Glutamatergic neuron (in vitro differentiated cells): Measurements from ENCODE around the gene KIRREL3. TPM values are rescaled to one million over a fixed set of nuclear protein-coding genes. Genes with fewer than 3 reads are reported as not detected.

Source experiments
- DNase-seq: peaks from one replicate; pipeline ENCODE4 v3.0.0; 2022
- H3K27ac Mint-ChIP-seq: one replicate; pipeline ENCODE4 v1.8.0; 2020; ENCODE audit warnings: mild to moderate bottlenecking, mixed read lengths, inconsistent platforms; ENCODE audit not compliant: unreplicated experiment
- H3K27me3 Mint-ChIP-seq: one replicate; pipeline ENCODE4 v1.8.0; 2020; ENCODE audit warnings: mild to moderate bottlenecking, moderate library complexity, mixed read lengths, inconsistent platforms; ENCODE audit not compliant: unreplicated experiment
- H3K36me3 Mint-ChIP-seq: one replicate; pipeline ENCODE4 v1.8.0; 2020; ENCODE audit warnings: mild to moderate bottlenecking, mixed read lengths, inconsistent platforms; ENCODE audit not compliant: unreplicated experiment
- H3K4me1 Mint-ChIP-seq: one replicate; pipeline ENCODE4 v1.8.0; 2020; ENCODE audit warnings: mild to moderate bottlenecking, low read depth, mixed read lengths, inconsistent platforms; ENCODE audit not compliant: unreplicated experiment
- H3K4me3 Mint-ChIP-seq: one replicate; pipeline ENCODE4 v1.8.0; 2020; ENCODE audit warnings: mild to moderate bottlenecking, mixed read lengths, inconsistent platforms; ENCODE audit not compliant: unreplicated experiment
- H3K9me3 Mint-ChIP-seq: one replicate; pipeline ENCODE4 v1.8.0; 2020; ENCODE audit warnings: mild to moderate bottlenecking, moderate library complexity, mixed read lengths, inconsistent platforms; ENCODE audit not compliant: unreplicated experiment
- CTCF ChIP-seq: fragments of 200-600 bp; sonication (generic); IDR thresholded peaks from one replicate; pipeline ENCODE4 v1.5.0; 2021; ENCODE audit not compliant: partially characterized antibody, unreplicated experiment
- total RNA-seq: library from RNA; stranded (reverse); fragmentation: NEBNext Ultra II Directional; extraction: Animal tissue kit (Norgen Biotek cat#: 25700); gene quantifications from one replicate; pipeline ENCODE4 v1.2.1, GENCODE V29; 2021; ENCODE audit not compliant: unreplicated experiment

KIRREL3 gene
- total RNA-seq, 1 donor from 2014 or later, result 25.3 TPM

- H3K4me1 Mint-ChIP-seq, result peaks cover 19% of the 10 kb centered on the region
- DNase-seq, result no peak
- no peak for TF ChIP-seq CTCF
Observed at GRCh38 chr11:126437731-126438130, 562.8 kb downstream of the KIRREL3 start.

GRCh38 chr11:126436209-126436755, 564.3 kb downstream of the KIRREL3 start:
- no peak for DNase-seq
- peaks cover 14% of the 10 kb centered on the region for H3K4me1 Mint-ChIP-seq
- TF ChIP-seq CTCF, result no peak
- H3K27ac Mint-ChIP-seq, result no peak overlapping the region
- H3K27me3 Mint-ChIP-seq, result peaks cover 7% of the 10 kb centered on the region
- H3K9me3 Mint-ChIP-seq, result peaks cover 8% of the 10 kb centered on the region
- no peak overlapping the region for H3K4me3 Mint-ChIP-seq
- H3K36me3 Mint-ChIP-seq, result no peaks in the 10 kb centered on the region

More at GRCh38 chr11:126437731-126438130, 562.8 kb downstream of the KIRREL3 start:
- Mint-ChIP-seq H3K27ac (no peak overlapping the region), H3K9me3 (peaks cover 6% of the 10 kb centered on the region), H3K36me3 (no peaks in the 10 kb centered on the region), H3K27me3 (peaks cover 7% of the 10 kb centered on the region), H3K4me3 (no peak overlapping the region)

GRCh38 chr11:126434950-126435335, 565.6 kb downstream of the KIRREL3 start:
- no peak overlapping the region for H3K4me3 Mint-ChIP-seq
- no peak for DNase-seq
- H3K36me3 Mint-ChIP-seq, result no peaks in the 10 kb centered on the region
- H3K9me3 Mint-ChIP-seq, result peaks cover 5% of the 10 kb centered on the region
- no peak overlapping the region for H3K27ac Mint-ChIP-seq
- no peak for TF ChIP-seq CTCF
- peaks cover 5% of the 10 kb centered on the region for H3K27me3 Mint-ChIP-seq
- peaks cover 5% of the 10 kb centered on the region for H3K4me1 Mint-ChIP-seq

GRCh38 chr11:126433989-126434949, 566.3 kb downstream of the KIRREL3 start:
- H3K4me3 Mint-ChIP-seq, result no peak overlapping the region
- TF ChIP-seq CTCF, result no peak
- H3K9me3 Mint-ChIP-seq, result peaks cover 6% of the 10 kb centered on the region
- peaks cover 3% of the 10 kb centered on the region for H3K4me1 Mint-ChIP-seq
- peaks cover 5% of the 10 kb centered on the region for H3K27me3 Mint-ChIP-seq
- no peak for DNase-seq
- no peak overlapping the region for H3K27ac Mint-ChIP-seq
- no peaks in the 10 kb centered on the region for H3K36me3 Mint-ChIP-seq
